ENCODE results near the gene GSE1.

Gene GSE1

GRCh38 chr16:85718153-85718477 is 105.0 kb downstream of the GSE1 start:
- no peak for DNase-seq (ENCODE audit: low read depth)
- no peak for TF ChIP-seq CTCF (IDR thresholded peaks at IDR 0.05; ENCODE audit: control insufficient read depth, extremely low read depth, insufficient read depth)
- no peak overlapping the region for H3K4me3 ChIP-seq (ENCODE audit: low read depth, low read length)

GRCh38 chr16:85718682-85719081 is 105.6 kb downstream of the GSE1 start:
- peak; percentile 78 for TF ChIP-seq CTCF (IDR thresholded peaks at IDR 0.05; ENCODE audit: control insufficient read depth, extremely low read depth, insufficient read depth)
- H3K4me3 ChIP-seq (ENCODE audit: low read depth, low read length), result no peak overlapping the region
- DNase-seq (ENCODE audit: low read depth), result no peak

- TF ChIP-seq CTCF (IDR thresholded peaks at IDR 0.05; ENCODE audit: control insufficient read depth, extremely low read depth, insufficient read depth), result no peak
- no peak overlapping the region for H3K4me3 ChIP-seq (ENCODE audit: low read depth, low read length)
- DNase-seq (ENCODE audit: low read depth), result no peak
Measured at GRCh38 chr16:85719605-85720301, 106.6 kb downstream of the GSE1 start.

- peak; percentile 21 for DNase-seq (ENCODE audit: low read depth)
- no peak overlapping the region for H3K4me3 ChIP-seq (ENCODE audit: low read depth, low read length)
- no peak for TF ChIP-seq CTCF (IDR thresholded peaks at IDR 0.05; ENCODE audit: control insufficient read depth, extremely low read depth, insufficient read depth)
Measured at GRCh38 chr16:85720302-85720637, 107.1 kb downstream of the GSE1 start.

- no peak for DNase-seq (ENCODE audit: low read depth)
- TF ChIP-seq CTCF (IDR thresholded peaks at IDR 0.05; ENCODE audit: control insufficient read depth, extremely low read depth, insufficient read depth), result no peak
- H3K4me3 ChIP-seq (ENCODE audit: low read depth, low read length), result no peak overlapping the region
Measured at GRCh38 chr16:85722128-85722893, 109.2 kb downstream of the GSE1 start.

GRCh38 chr16:85724126-85724879 is 111.2 kb downstream of the GSE1 start:
- H3K4me3 ChIP-seq (ENCODE audit: low read depth, low read length), result no peak overlapping the region
- TF ChIP-seq CTCF (IDR thresholded peaks at IDR 0.05; ENCODE audit: control insufficient read depth, extremely low read depth, insufficient read depth), result no peak
- no peak for DNase-seq (ENCODE audit: low read depth)

Data from LNCaP clone FGC (cell line).